Brain microvascular endothelial cell (primary cell): Measurements from ENCODE around the gene CUX1.

Source experiments
- DNase-seq: peaks from one replicate; pipeline ENCODE4 v3.0.0-alpha.2; 2020
- H3K27ac ChIP-seq: fragments of 250-450 bp; sonication (Bioruptor Pico); 2 replicates; pipeline ENCODE4 v1.5.1; 2020; ENCODE audit warnings: mild to moderate bottlenecking, moderate library complexity
- H3K27me3 ChIP-seq: fragments of 250-450 bp; sonication (Bioruptor Pico); replicated peaks from 2 replicates; pipeline ENCODE4 v1.5.1; 2020; ENCODE audit warnings: mild to moderate bottlenecking
- H3K36me3 ChIP-seq: fragments of 250-450 bp; sonication (Bioruptor Pico); replicated peaks from 2 replicates; pipeline ENCODE4 v1.5.1; 2020; ENCODE audit warnings: mild to moderate bottlenecking
- H3K4me3 ChIP-seq: 2 replicates; pipeline ENCODE4 v1.5.1; 2011; ENCODE audit warnings: low read depth, mild to moderate bottlenecking, control low read depth, low read length, moderate library complexity
- CTCF ChIP-seq: IDR thresholded peaks from 2 replicates; pipeline ENCODE4 v1.5.1; 2011; ENCODE audit warnings: low read depth, mild to moderate bottlenecking, moderate library complexity, low read length, control low read depth, inconsistent platforms; ENCODE audit errors: missing control alignments
- in situ Hi-C: cut with HindIII; loops from 2 replicates; pipeline ENCODE4 v1.10.0; 2017; ENCODE audit warnings: low sequenced_read_pairs, low pct_ligation_motif_present

CUX1 gene

GRCh38 chr7:102066476-102066875 lies 249.1 kb downstream of the CUX1 start:
- no peak overlapping the region for H3K4me3 ChIP-seq
- no peak for DNase-seq
- in situ Hi-C loops: no loop called here
- no peaks in the 10 kb centered on the region for H3K27me3 ChIP-seq
- no peak for TF ChIP-seq CTCF
- H3K27ac ChIP-seq: no peak overlapping the region
- peaks cover under 1% of the 10 kb centered on the region for H3K36me3 ChIP-seq

- no peak overlapping the region for H3K27ac ChIP-seq
- in situ Hi-C loops: no loop called here
- DNase-seq: no peak
- no peak overlapping the region for H3K4me3 ChIP-seq
- H3K27me3 ChIP-seq: no peaks in the 10 kb centered on the region
- peaks cover 8% of the 10 kb centered on the region for H3K36me3 ChIP-seq
- no peak for TF ChIP-seq CTCF
Observed at GRCh38 chr7:102068846-102069245, 251.4 kb downstream of the CUX1 start.

- TF ChIP-seq CTCF: peak; percentile 28
- Histone ChIP-seq H3K27me3 (no peaks in the 10 kb centered on the region), H3K27ac (no peak overlapping the region), H3K4me3 (no peak overlapping the region), H3K36me3 (peaks cover 8% of the 10 kb centered on the region)
- DNase-seq: no peak
- in situ Hi-C loops: no loop called here
Observed at GRCh38 chr7:102069931-102070629, 252.7 kb downstream of the CUX1 start.

- peaks cover 8% of the 10 kb centered on the region for H3K36me3 ChIP-seq
- TF ChIP-seq CTCF: no peak
Observed at GRCh38 chr7:102072003-102072402, 254.6 kb downstream of the CUX1 start.

GRCh38 chr7:102072636-102073209 lies 255.3 kb downstream of the CUX1 start:
- in situ Hi-C loops: no loop called here
- H3K36me3 ChIP-seq: peaks cover 8% of the 10 kb centered on the region
- no peak for TF ChIP-seq CTCF
- no peaks in the 10 kb centered on the region for H3K27me3 ChIP-seq
- no peak for DNase-seq
- H3K27ac ChIP-seq: no peak overlapping the region
- no peak overlapping the region for H3K4me3 ChIP-seq

More at GRCh38 chr7:102072003-102072402, 254.6 kb downstream of the CUX1 start:
- no peak for DNase-seq
- in situ Hi-C loops: no loop called here
- Histone ChIP-seq H3K4me3 (no peak overlapping the region), H3K27me3 (no peaks in the 10 kb centered on the region), H3K27ac (no peak overlapping the region)
